Retinal pigment epithelial cell (primary cell): ENCODE measurements around the gene TECPR2.

Experiments
- DNase-seq: peaks from one replicate; pipeline ENCODE4 v3.0.0-alpha.2; 2010; ENCODE audit warnings: low read depth
- H3K4me3 ChIP-seq: 2 replicates; pipeline ENCODE4 v1.5.1; 2011; ENCODE audit warnings: mild to moderate bottlenecking, low read length, control low read depth, moderate library complexity
- TF ChIP-seq, protein P1 (sequence below): conservative IDR thresholded peaks from 2 replicates; pipeline ENCODE4 v1.5.1; 2011; ENCODE audit warnings: low read depth, low read length, control low read depth, inconsistent platforms

Gene TECPR2

GRCh38 chr14:102417646-102418045, 54.9 kb downstream of the TECPR2 start:
- H3K4me3 ChIP-seq = no peak overlapping the region
- DNase-seq = no peak
- TF ChIP-seq, protein P1, sequence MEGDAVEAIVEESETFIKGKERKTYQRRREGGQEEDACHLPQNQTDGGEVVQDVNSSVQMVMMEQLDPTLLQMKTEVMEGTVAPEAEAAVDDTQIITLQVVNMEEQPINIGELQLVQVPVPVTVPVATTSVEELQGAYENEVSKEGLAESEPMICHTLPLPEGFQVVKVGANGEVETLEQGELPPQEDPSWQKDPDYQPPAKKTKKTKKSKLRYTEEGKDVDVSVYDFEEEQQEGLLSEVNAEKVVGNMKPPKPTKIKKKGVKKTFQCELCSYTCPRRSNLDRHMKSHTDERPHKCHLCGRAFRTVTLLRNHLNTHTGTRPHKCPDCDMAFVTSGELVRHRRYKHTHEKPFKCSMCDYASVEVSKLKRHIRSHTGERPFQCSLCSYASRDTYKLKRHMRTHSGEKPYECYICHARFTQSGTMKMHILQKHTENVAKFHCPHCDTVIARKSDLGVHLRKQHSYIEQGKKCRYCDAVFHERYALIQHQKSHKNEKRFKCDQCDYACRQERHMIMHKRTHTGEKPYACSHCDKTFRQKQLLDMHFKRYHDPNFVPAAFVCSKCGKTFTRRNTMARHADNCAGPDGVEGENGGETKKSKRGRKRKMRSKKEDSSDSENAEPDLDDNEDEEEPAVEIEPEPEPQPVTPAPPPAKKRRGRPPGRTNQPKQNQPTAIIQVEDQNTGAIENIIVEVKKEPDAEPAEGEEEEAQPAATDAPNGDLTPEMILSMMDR = no peak

DNA sequence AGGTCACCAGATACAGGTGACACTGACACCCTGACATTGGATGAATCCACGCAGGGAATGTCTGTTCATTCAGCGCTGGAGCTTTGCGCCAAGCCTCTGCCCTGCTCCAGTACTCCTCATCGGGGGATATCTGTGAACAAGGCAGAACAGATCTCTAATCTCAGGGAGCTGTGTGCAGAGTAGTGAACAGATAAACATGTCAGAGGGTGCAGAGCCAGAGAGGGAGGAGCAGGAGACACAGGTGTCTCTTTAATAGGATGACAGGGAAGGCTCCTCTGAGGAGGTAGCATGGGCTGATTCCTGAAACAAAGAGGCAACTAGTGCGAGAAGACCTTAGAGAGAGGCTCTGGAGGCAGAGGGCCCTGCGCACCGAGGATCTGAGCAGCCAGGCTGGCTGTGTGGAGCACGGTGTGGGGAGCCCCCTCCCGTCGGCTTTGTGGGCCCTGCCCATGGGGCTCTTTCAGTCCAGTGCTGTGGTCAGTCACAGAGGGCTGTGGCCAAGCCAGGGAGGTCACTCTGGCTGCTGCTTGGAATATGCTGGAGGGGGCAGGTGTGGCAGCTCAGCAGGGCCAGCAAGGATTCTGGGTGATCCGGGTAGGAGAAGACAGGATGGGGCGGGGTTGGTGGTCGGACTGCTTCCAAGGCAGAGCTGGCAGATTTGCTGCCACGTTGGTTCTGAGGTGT, 55.6 kb downstream of the TECPR2 start:
- TF ChIP-seq, protein P1 = no peak
- no peak for DNase-seq
- H3K4me3 ChIP-seq = no peak overlapping the region

DNA sequence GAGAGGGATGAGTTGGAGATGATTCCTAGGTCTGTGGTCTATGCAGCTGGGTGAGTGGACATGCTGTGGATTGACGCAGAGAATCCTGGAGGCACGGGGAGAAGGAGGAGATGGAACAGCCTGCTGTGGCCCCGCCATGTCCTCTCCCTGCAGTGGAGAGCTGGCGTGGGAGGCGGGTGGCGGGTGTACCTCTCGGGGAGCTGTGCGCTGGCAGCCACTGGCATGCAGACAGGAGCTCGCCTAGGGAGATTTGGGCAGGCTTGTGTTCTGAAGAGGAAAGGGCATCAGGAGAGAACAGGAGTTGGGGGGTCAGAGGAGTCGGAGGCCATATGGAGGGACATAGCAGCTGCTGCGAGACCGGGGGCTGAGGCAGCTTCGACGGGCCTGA, 56.1 kb downstream of the TECPR2 start:
- DNase-seq = no peak
- TF ChIP-seq, protein P1 = no peak
- H3K4me3 ChIP-seq = no peak overlapping the region

DNA sequence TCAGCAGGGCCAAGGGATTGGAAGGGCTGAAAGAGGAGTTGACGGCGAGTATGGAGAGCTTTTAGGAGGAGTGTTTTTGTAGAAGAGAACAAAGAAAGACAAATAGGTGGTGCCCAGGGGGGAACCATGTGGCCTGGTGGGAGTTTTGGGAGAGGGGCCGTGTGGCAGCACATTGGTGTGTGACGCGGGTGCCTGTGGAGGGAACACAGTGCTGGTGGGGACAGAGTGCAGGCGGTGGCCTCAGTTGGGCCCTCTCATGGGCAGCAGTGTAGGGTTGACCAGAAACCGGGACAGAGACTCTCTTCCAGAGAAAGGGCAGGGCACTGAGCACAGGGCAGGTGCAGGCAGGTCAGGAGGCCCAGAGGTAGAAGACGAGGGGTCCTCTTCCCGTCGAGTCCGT, 56.5 kb downstream of the TECPR2 start:
- no peak overlapping the region for H3K4me3 ChIP-seq
- TF ChIP-seq, protein P1 = no peak
- no peak for DNase-seq

GRCh38 chr14:102419716-102420115, 57.0 kb downstream of the TECPR2 start:
- TF ChIP-seq, protein P1 = no peak
- no peak overlapping the region for H3K4me3 ChIP-seq
- DNase-seq = no peak

- no peak overlapping the region for H3K4me3 ChIP-seq
- TF ChIP-seq, protein P1 = peak; percentile 13
- DNase-seq = no peak
Observed at GRCh38 chr14:102421411-102422057, 58.8 kb downstream of the TECPR2 start.

DNA sequence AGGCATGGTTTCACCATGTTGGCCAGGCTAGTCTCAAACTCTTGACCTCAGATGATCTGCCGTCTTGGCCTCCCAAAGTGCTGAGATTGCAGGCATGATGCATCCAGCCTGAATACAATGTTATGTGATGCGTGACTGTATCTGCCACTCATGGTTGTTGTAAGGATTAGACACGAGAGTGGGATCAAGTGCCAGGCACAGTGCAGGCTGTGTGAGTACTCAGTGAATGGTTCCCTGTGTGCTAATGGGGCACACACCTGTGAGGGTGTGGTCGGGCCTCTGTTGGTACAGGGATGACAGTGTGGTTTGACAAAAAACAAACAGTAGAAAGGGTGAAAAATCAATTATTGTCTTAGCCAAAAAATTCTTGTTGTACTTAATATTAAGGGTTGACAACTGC, 61.8 kb downstream of the TECPR2 start:
- no peak for DNase-seq
- TF ChIP-seq, protein P1 = no peak
- H3K4me3 ChIP-seq = no peak overlapping the region
